Forelimb muscle (tissue), 1 donor: Measurements from ENCODE around the gene AGAP2. TPM values are rescaled to one million over a fixed set of nuclear protein-coding genes. Genes with fewer than 3 reads are reported as not detected.

Experiments used
- DNase-seq: peaks from one replicate; pipeline ENCODE4 v3.0.0-alpha.2; 2013; ENCODE audit warnings: low read depth
- polyA plus RNA-seq: library from polyadenylated mRNA; unstranded; fragments of 120-200 nt; gene quantifications from one replicate; pipeline ENCODE4 v1.2.1, GENCODE V29; 2013; ENCODE audit not compliant: insufficient read length

AGAP2 gene
- polyA plus RNA-seq, 1 donor: 8.2 TPM

GRCh38 chr12:57753756-57754337 is 15.3 kb upstream of the AGAP2 start:
- DNase-seq: no peak

- no peak for DNase-seq
These were observed 14.1 kb upstream of the AGAP2 start for GRCh38 chr12:57752668-57753000.

- DNase-seq: peak; percentile 93
These were observed 13.5 kb upstream of the AGAP2 start, which contains the start of gene CDK4 for GRCh38 chr12:57751788-57752667. CDK4 (minus strand) TSS chr12:57752310; CDS start chr12:57751717, 593 bp downstream.

GRCh38 chr12:57751432-57751787 is 12.9 kb upstream of the AGAP2 start:
- no peak for DNase-seq

- no peak for DNase-seq
These were observed 12.3 kb upstream of the AGAP2 start for GRCh38 chr12:57750561-57751431.

GRCh38 chr12:57749061-57749460 is 10.5 kb upstream of the AGAP2 start:
- no peak for DNase-seq

- no peak for DNase-seq
These were observed 7.5 kb upstream of the AGAP2 start for GRCh38 chr12:57746025-57746424.

- no peak for DNase-seq
These were observed 6.9 kb upstream of the AGAP2 start for GRCh38 chr12:57745485-57745881.

GRCh38 chr12:57744777-57745484 is 6.4 kb upstream of the AGAP2 start, which contains the start of gene TSPAN31:
TSPAN31 (plus strand) TSS chr12:57745039; CDS start chr12:57745155, 116 bp downstream.
- peak; percentile 99 for DNase-seq

- no peak for DNase-seq
These were observed 5.7 kb upstream of the AGAP2 start for GRCh38 chr12:57744194-57744776.

GRCh38 chr12:57743769-57744168 is 5.2 kb upstream of the AGAP2 start:
- no peak for DNase-seq

- DNase-seq: no peak
These were observed 3.5 kb upstream of the AGAP2 start for GRCh38 chr12:57741844-57742738.

GRCh38 chr12:57741413-57741789 is 2.9 kb upstream of the AGAP2 start:
- no peak for DNase-seq

- DNase-seq: no peak
These were observed 2.3 kb upstream of the AGAP2 start for GRCh38 chr12:57740656-57741412.

- no peak for DNase-seq
These were observed 1.5 kb upstream of the AGAP2 start for GRCh38 chr12:57739914-57740538.

- DNase-seq: no peak
These were observed 845 bp upstream of the AGAP2 start for GRCh38 chr12:57739387-57739786.

GRCh38 chr12:57737467-57738460 is 778 bp downstream of the AGAP2 start:
- DNase-seq: no peak
